Panc1 (cell line): ENCODE measurements around the gene SLC4A7. TPM values are rescaled to one million over a fixed set of nuclear protein-coding genes. Genes with fewer than 3 reads are reported as not detected.
"Not testable (repeated sequence)": the region's sequence is repeated elsewhere in the genome, so short reads cannot be mapped to it uniquely, and the experiment has no call there.

Experiments used
- ATAC-seq: fragments of 200-7000 bp; cut with Tn5 transposase; 2 replicates; pipeline ENCODE4 v1.9.1; 2020; ENCODE audit warnings: mild to moderate bottlenecking, moderate library complexity
- BruUV-seq: library from RNA; stranded (reverse); fragments of 400-500 nt; replicated peaks from 2 replicates; lab custom pipeline; 2021; lab: Mats Ljungman, UMichigan
- CTCF ChIA-PET: fragments of 300-600 bp; sonication (Branson Sonifier 250); formaldehyde crosslinking; loops from one replicate; lab custom pipeline; 2022; ENCODE audit warnings: antibody characterized with exemption; lab: Charles Lee
- POLR2A ChIA-PET: fragments of 300-600 bp; sonication (Branson Sonifier 250); formaldehyde crosslinking; loops from one replicate; lab custom pipeline; 2022; ENCODE audit warnings: antibody characterized with exemption; lab: Charles Lee
- DNase-seq: peaks from one replicate; pipeline ENCODE4 v3.0.0-alpha.2; 2010; ENCODE audit warnings: low read depth, low spot score
- H3K27ac ChIP-seq: 2 replicates; pipeline ENCODE4 v1.5.1; 2011; ENCODE audit warnings: mild to moderate bottlenecking, low read length, inconsistent platforms
- H3K27me3 ChIP-seq: fragments of 200-500 bp; sonication (Bioruptor generic); 2 replicates; pipeline ENCODE4 v1.6.0; 2014; ENCODE audit warnings: low read length, inconsistent platforms; ENCODE audit not compliant: control insufficient read depth, insufficient read depth
- H3K36me3 ChIP-seq: fragments of 200-500 bp; sonication (Bioruptor generic); 2 replicates; pipeline ENCODE4 v1.5.1; 2014; ENCODE audit warnings: inconsistent platforms, mild to moderate bottlenecking, low read length, moderate library complexity; ENCODE audit not compliant: control insufficient read depth, insufficient read depth
- H3K4me1 ChIP-seq: 2 replicates; pipeline ENCODE4 v1.5.1; 2011; ENCODE audit warnings: inconsistent platforms, mild to moderate bottlenecking, low read length, moderate library complexity; ENCODE audit not compliant: control insufficient read depth, insufficient read depth
- H3K4me3 ChIP-seq, 2 experiments: 2 replicates each; pipeline ENCODE4 v1.5.1; 2011 to 2012; ENCODE audit warnings: low read depth in 2 of 2, low read length in 2 of 2, mild to moderate bottlenecking in 2 of 2, inconsistent platforms in 1 of 2, moderate library complexity in 1 of 2
- H3K9me3 ChIP-seq: fragments of 200-500 bp; sonication (Bioruptor generic); 2 replicates; pipeline ENCODE4 v1.5.1; 2014; ENCODE audit warnings: low read depth, mild to moderate bottlenecking, inconsistent platforms, low read length, moderate library complexity; ENCODE audit not compliant: control insufficient read depth, insufficient read depth
- POLR2AphosphoS5 ChIP-seq: IDR thresholded peaks from 2 replicates; pipeline ENCODE4 v1.6.1; 2012; ENCODE audit warnings: mild to moderate bottlenecking, low read depth, low read length, moderate library complexity
- SIN3A ChIP-seq: IDR thresholded peaks from 2 replicates; pipeline ENCODE4 v1.6.1; 2012; ENCODE audit warnings: low read depth, mild to moderate bottlenecking, low read length, moderate library complexity, borderline replicate concordance; ENCODE audit not compliant: insufficient read depth
- TCF7L2 ChIP-seq: IDR thresholded peaks from 2 replicates; pipeline ENCODE4 v1.6.1; 2011; ENCODE audit warnings: mild to moderate bottlenecking, low read depth, low read length, inconsistent platforms
- in situ Hi-C: cut with HindIII; loops from 2 replicates; pipeline ENCODE4 v1.10.0; 2016; ENCODE audit warnings: low sequenced_read_pairs, low pct_unique_long_range_greater_than_20kb
- intact Hi-C: fragments of 100-400 bp; cut with micrococcal nuclease; formaldehyde crosslinking; loops from one replicate; pipeline ENCODE4 v1.10.0; 2022; ENCODE audit not compliant: unreplicated experiment
- total RNA-seq: library from RNA; stranded (reverse); gene quantifications from one replicate; pipeline ENCODE4 v1.2.1, GENCODE V29; 2021; ENCODE audit not compliant: unreplicated experiment
- TF ChIP-seq, protein P1 (sequence below), 2 experiments: IDR thresholded peaks; 2 replicates each; pipeline ENCODE4 v1.6.1; 2011 to 2012; ENCODE audit warnings: low read depth in 2 of 2, control low read depth in 1 of 2, low read length in 1 of 2, mild to moderate bottlenecking in 1 of 2, moderate library complexity in 1 of 2; ENCODE audit not compliant: insufficient read depth in 1 of 2
- TF ChIP-seq, protein P2 (sequence below): fragments of 450-650 bp; IDR thresholded peaks from 2 replicates; pipeline ENCODE4 v1.5.1; 2017; ENCODE audit warnings: mild to moderate bottlenecking

The SLC4A7 gene
- total RNA-seq, 1 experiment from 2014 or later = 99.4 TPM

DNA sequence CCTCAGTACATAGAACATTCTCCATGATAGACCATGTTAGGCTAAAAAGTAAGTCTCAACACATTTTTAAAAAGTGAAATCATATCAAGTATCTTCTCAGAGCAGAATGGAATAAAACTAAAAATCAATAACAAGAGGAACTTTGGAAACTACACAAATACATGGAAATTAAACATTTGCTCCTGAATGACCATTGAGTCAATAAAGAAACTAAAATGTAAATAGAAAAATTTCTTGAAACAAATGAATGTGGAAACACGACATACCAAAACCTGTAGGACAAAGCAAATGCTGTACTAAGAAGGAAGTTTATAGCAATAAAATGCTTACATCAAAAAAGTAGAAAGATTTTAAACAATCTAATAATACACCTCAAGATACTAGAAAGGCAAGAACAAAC is 148.6 kb downstream of the SLC4A7 start:
- in situ Hi-C loops = no loop called here
- Histone ChIP-seq H3K27ac (no peak overlapping the region), H3K36me3 (no peaks in the 10 kb centered on the region), H3K9me3 (no peaks in the 10 kb centered on the region), H3K27me3 (no peaks in the 10 kb centered on the region), H3K4me1 (no peaks in the 10 kb centered on the region), H3K4me3 (no peak overlapping the region)
- CTCF ChIA-PET = no interaction called here
- DNase-seq (no peak), ATAC-seq (no peak)
- TF ChIP-seq TCF7L2 (no peak), SIN3A (no peak), POLR2AphosphoS5 (no peak)
- TF ChIP-seq, protein P1, sequence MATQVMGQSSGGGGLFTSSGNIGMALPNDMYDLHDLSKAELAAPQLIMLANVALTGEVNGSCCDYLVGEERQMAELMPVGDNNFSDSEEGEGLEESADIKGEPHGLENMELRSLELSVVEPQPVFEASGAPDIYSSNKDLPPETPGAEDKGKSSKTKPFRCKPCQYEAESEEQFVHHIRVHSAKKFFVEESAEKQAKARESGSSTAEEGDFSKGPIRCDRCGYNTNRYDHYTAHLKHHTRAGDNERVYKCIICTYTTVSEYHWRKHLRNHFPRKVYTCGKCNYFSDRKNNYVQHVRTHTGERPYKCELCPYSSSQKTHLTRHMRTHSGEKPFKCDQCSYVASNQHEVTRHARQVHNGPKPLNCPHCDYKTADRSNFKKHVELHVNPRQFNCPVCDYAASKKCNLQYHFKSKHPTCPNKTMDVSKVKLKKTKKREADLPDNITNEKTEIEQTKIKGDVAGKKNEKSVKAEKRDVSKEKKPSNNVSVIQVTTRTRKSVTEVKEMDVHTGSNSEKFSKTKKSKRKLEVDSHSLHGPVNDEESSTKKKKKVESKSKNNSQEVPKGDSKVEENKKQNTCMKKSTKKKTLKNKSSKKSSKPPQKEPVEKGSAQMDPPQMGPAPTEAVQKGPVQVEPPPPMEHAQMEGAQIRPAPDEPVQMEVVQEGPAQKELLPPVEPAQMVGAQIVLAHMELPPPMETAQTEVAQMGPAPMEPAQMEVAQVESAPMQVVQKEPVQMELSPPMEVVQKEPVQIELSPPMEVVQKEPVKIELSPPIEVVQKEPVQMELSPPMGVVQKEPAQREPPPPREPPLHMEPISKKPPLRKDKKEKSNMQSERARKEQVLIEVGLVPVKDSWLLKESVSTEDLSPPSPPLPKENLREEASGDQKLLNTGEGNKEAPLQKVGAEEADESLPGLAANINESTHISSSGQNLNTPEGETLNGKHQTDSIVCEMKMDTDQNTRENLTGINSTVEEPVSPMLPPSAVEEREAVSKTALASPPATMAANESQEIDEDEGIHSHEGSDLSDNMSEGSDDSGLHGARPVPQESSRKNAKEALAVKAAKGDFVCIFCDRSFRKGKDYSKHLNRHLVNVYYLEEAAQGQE (IDR thresholded peaks at IDR 0.05; ENCODE audit: insufficient read depth in 1 of 2, low read depth in 2 of 2, low read length in 1 of 2) = no peak
- TF ChIP-seq, protein P2, sequence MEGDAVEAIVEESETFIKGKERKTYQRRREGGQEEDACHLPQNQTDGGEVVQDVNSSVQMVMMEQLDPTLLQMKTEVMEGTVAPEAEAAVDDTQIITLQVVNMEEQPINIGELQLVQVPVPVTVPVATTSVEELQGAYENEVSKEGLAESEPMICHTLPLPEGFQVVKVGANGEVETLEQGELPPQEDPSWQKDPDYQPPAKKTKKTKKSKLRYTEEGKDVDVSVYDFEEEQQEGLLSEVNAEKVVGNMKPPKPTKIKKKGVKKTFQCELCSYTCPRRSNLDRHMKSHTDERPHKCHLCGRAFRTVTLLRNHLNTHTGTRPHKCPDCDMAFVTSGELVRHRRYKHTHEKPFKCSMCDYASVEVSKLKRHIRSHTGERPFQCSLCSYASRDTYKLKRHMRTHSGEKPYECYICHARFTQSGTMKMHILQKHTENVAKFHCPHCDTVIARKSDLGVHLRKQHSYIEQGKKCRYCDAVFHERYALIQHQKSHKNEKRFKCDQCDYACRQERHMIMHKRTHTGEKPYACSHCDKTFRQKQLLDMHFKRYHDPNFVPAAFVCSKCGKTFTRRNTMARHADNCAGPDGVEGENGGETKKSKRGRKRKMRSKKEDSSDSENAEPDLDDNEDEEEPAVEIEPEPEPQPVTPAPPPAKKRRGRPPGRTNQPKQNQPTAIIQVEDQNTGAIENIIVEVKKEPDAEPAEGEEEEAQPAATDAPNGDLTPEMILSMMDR = no peak
- intact Hi-C loops = no loop called here
- no TSS peak for BruUV-seq
- POLR2A ChIA-PET = no interaction called here

DNA sequence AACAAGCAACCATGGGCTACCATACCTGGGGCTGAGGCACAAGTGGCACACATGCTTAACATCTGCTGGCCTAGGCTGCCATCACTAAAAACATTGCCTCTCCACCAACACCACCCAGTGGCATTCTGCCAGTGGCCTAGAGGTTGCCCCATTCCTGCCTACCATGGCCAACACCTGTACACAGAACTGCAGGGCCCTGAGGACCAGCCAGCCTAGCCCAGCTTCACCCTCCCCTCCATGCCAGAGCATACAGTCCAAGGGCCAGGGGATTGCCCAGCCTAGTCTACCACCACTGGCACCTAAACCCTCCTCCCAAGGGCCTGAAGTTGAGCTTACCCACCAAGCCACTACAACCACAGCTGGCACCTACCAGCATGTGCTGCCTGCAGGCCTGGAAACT is 150.3 kb downstream of the SLC4A7 start:
- POLR2A ChIA-PET = no interaction called here
- DNase-seq (no peak), ATAC-seq (no peak)
- CTCF ChIA-PET = no interaction called here
- Histone ChIP-seq H3K4me1 (no peaks in the 10 kb centered on the region), H3K36me3 (no peaks in the 10 kb centered on the region), H3K27me3 (no peaks in the 10 kb centered on the region), H3K27ac (no peak overlapping the region), H3K9me3 (no peaks in the 10 kb centered on the region), H3K4me3 (no peak overlapping the region)
- TF ChIP-seq POLR2AphosphoS5 (no peak), TCF7L2 (no peak), SIN3A (no peak)
- TF ChIP-seq, protein P2 = no peak
- TF ChIP-seq, protein P1 (IDR thresholded peaks at IDR 0.05; ENCODE audit: insufficient read depth in 1 of 2, low read depth in 2 of 2, low read length in 1 of 2) = no peak
- intact Hi-C loops (no loop called here), in situ Hi-C loops (no loop called here)
- no TSS peak for BruUV-seq

DNA sequence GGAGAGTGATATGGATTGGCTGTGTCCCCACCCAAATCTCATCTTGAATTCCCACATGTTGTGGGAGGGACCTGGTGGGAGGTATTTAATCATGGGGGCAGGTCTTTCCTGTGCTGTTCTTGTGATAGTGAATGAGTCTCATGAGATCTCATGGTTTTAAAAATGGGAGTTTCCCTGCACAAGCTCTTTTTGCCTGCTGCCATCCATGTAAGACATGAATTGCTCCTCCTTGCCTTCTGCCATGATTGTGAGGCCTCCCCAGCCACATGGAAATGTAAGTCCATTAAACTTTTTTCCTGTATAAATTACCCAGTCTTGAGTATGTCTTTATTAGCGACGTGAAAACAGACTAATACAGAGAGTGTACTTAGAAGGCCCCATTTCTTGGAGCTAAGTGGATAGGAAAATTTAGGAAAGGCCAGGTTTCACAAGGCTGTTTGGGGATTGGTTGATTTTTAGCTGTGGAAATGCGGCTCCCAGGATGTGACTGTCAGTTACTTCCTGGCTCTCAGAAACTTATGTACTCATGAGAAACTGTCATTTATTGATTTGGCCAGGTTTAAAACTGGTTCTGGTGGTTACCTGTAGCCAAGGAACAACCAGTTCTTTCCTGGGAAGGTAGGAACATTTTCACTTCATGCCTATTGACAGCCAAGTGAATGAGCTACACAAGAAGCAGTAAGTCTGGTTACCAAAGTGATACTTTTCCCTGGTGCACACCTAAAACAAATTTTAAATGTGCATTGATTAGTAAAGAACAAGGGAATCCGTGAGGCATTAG is 155.0 kb downstream of the SLC4A7 start:
- H3K27me3 ChIP-seq, in situ Hi-C loops, intact Hi-C loops, H3K36me3 ChIP-seq, CTCF ChIA-PET, H3K27ac ChIP-seq, H3K4me1 ChIP-seq, H3K4me3 ChIP-seq, ATAC-seq, H3K9me3 ChIP-seq, DNase-seq, BruUV-seq, POLR2A ChIA-PET: not testable (repeated sequence)
